NB4 (cell line): Measurements from ENCODE around the gene ZSWIM8.

Source experiments
- CTCF ChIP-seq: IDR thresholded peaks from one replicate; pipeline ENCODE4 v1.5.1; 2012; ENCODE audit warnings: low read depth, low read length
- MAX ChIP-seq: IDR thresholded peaks from 2 replicates; pipeline ENCODE4 v1.6.1; 2011; ENCODE audit warnings: low read depth, low read length
- POLR2A ChIP-seq: IDR thresholded peaks from 2 replicates; pipeline ENCODE4 v1.6.1; 2011; ENCODE audit warnings: mild to moderate bottlenecking; ENCODE audit not compliant: insufficient read length; ENCODE audit errors: extremely low read depth

GRCh38 chr10:73814896-73815718 is 29.7 kb downstream of the ZSWIM8 start:
- no peak for TF ChIP-seq CTCF
- no peak for TF ChIP-seq POLR2A
- no peak; the same call in 1 of the 2 replicates for TF ChIP-seq MAX
